K562 (cell line): ENCODE data around the gene UBE3D. TPM values are rescaled to one million over a fixed set of nuclear protein-coding genes. Genes with fewer than 3 reads are reported as not detected.

Experiments used
- ATAC-seq: fragments of 200-7000 bp; cut with Tn5 transposase; 3 replicates; pipeline ENCODE4 v1.9.1; 2020; ENCODE audit warnings: moderate library complexity
- BruUV-seq: library from RNA; stranded (reverse); fragments of 400-500 nt; replicated peaks from 2 replicates; lab custom pipeline; 2021; lab: Mats Ljungman, UMichigan
- CTCF ChIA-PET: fragments of 300-600 bp; formaldehyde crosslinking; extraction: SDS; loops from one replicate; lab custom pipeline; 2021; ENCODE audit warnings: low intra/inter-chr PET ratio; lab: Yijun Ruan, JAX
- POLR2A ChIA-PET: fragments of 300-600, 350-650 bp; sonication (Branson Sonifier 250); formaldehyde crosslinking; extraction: SDS; loops from one replicate; lab custom pipeline; 2021; ENCODE audit warnings: antibody characterized with exemption, inconsistent platforms; lab: Yijun Ruan, JAX
- DNase-seq, 4 experiments: peaks; one replicate each; pipeline versions ENCODE4 v3.0.0 to v3.0.0-alpha.2; 2011 to 2018; ENCODE audit warnings: low spot score in 3 of 4, mixed read lengths in 3 of 4; ENCODE audit errors: extremely low read depth in 1 of 4
- FAIRE-seq: peaks from 2 replicates; lab custom pipeline; 2011; peaks lifted over from hg19 to GRCh38; lab: Jason Lieb, UNC
- H2AFZ ChIP-seq: 2 replicates; pipeline ENCODE4 v1.6.0; 2011; ENCODE audit warnings: low read depth, low read length, control low read depth, inconsistent platforms
- H3K27ac ChIP-seq: fragments of 200-600 bp; 3 replicates; pipeline ENCODE4 v1.8.0; 2011; ENCODE audit warnings: low read depth, mild to moderate bottlenecking, control low read depth, inconsistent platforms, low read length, moderate library complexity, mixed read lengths; ENCODE audit errors: extremely low read depth
- H3K27me3 ChIP-seq, 2 experiments: fragments of 300-600 bp in 1 of 2; 2 replicates in 1 of 2; 3 replicates in 1 of 2; pipeline versions ENCODE4 v1.6.0 to v1.8.0; 2011; ENCODE audit warnings: inconsistent platforms in 2 of 2, low read length in 2 of 2, mild to moderate bottlenecking in 1 of 2, mixed read lengths in 1 of 2, moderate library complexity in 1 of 2; ENCODE audit not compliant: control insufficient read depth in 2 of 2, insufficient read depth in 2 of 2
- H3K36me3 ChIP-seq: fragments of 300-600 bp; 3 replicates; pipeline ENCODE4 v1.8.0; 2011; ENCODE audit warnings: mild to moderate bottlenecking, low read length, inconsistent platforms; ENCODE audit not compliant: control insufficient read depth, insufficient read depth
- H3K4me1 ChIP-seq, 2 experiments: fragments of 200-600 bp in 1 of 2; replicated peaks in 1 of 2; 2 replicates in 1 of 2; 3 replicates in 1 of 2; pipeline versions ENCODE4 v1.5.1 to v1.8.0; 2011; ENCODE audit warnings: inconsistent platforms in 2 of 2, low read length in 2 of 2, mild to moderate bottlenecking in 1 of 2, mixed read lengths in 1 of 2, moderate library complexity in 1 of 2; ENCODE audit not compliant: control insufficient read depth in 2 of 2, insufficient read depth in 2 of 2
- H3K4me2 ChIP-seq: 2 replicates; pipeline ENCODE4 v1.6.1; 2011; ENCODE audit warnings: low read length, control low read depth, inconsistent platforms, mixed read lengths; ENCODE audit not compliant: insufficient read depth
- H3K4me3 ChIP-seq: fragments of 200-600 bp; sonication (generic), shearing (Covaris generic); 2 replicates; pipeline ENCODE4 v1.5.1; 2016; ENCODE audit warnings: control low read depth, inconsistent platforms
- H3K79me2 ChIP-seq: fragments of 200-600 bp; 3 replicates; pipeline ENCODE4 v1.8.0; 2011; ENCODE audit warnings: low read length, inconsistent platforms; ENCODE audit not compliant: control insufficient read depth, insufficient read depth
- H3K9ac ChIP-seq, 2 experiments: 2 replicates each; pipeline versions ENCODE4 v1.6.0 to v1.6.1; 2011; ENCODE audit warnings: low read depth in 2 of 2, low read length in 2 of 2, control low read depth in 1 of 2, inconsistent platforms in 1 of 2, mild to moderate bottlenecking in 1 of 2, mixed read lengths in 1 of 2; ENCODE audit not compliant: insufficient read depth in 1 of 2
- H3K9me1 ChIP-seq: one replicate; pipeline ENCODE4 v1.6.0; 2011; ENCODE audit warnings: inconsistent platforms, mild to moderate bottlenecking, low read length, moderate library complexity; ENCODE audit not compliant: control insufficient read depth, insufficient read depth
- H3K9me3 ChIP-seq: replicated peaks from 2 replicates; pipeline ENCODE4 v1.5.1; 2011; ENCODE audit warnings: low read depth, low read length, inconsistent platforms; ENCODE audit not compliant: control insufficient read depth, insufficient read depth
- H4K20me1 ChIP-seq: replicated peaks from 2 replicates; pipeline ENCODE4 v1.6.1; 2011; ENCODE audit warnings: low read length, inconsistent platforms, mixed read lengths; ENCODE audit not compliant: control insufficient read depth, insufficient read depth
- ARID1B ChIP-seq: fragments of 450-650 bp; IDR thresholded peaks from 2 replicates; pipeline ENCODE4 v1.6.1; 2016; ENCODE audit warnings: antibody characterized with exemption, mild to moderate bottlenecking, inconsistent platforms
- CREM ChIP-seq: IDR thresholded peaks from 2 replicates; pipeline ENCODE4 v1.6.1; 2014; ENCODE audit warnings: antibody characterized with exemption, low read depth
- HNRNPH1 ChIP-seq: fragments of 200-400 bp; formaldehyde crosslinking; optimal IDR thresholded peaks from 2 replicates; pipeline ENCODE3; 2017; ENCODE audit warnings: low read depth, mild to moderate bottlenecking, low read length, moderate library complexity
- NCOA2 ChIP-seq, 2 experiments: fragments of 450-650 bp; IDR thresholded peaks; 2 replicates each; pipeline ENCODE4 v1.6.1; 2018; ENCODE audit warnings: mild to moderate bottlenecking in 2 of 2, moderate library complexity in 1 of 2; ENCODE audit not compliant: partially characterized antibody in 2 of 2
- NFXL1 ChIP-seq: fragments of 450-650 bp; formaldehyde crosslinking; IDR thresholded peaks from 2 replicates; pipeline ENCODE4 v1.4.0; 2021; ENCODE audit warnings: mild to moderate bottlenecking
- PBX2 ChIP-seq, 2 experiments: IDR thresholded peaks in 1 of 2; conservative IDR thresholded peaks in 1 of 2; 2 replicates each; pipeline ENCODE4 v1.6.1; 2016; ENCODE audit warnings: low read depth in 2 of 2, mild to moderate bottlenecking in 1 of 2, missing compliant biosample characterization in 1 of 2, missing genetic modification characterization in 1 of 2, moderate library complexity in 1 of 2
- SMAD1 ChIP-seq: fragments of 150-350 bp; IDR thresholded peaks from 2 replicates; pipeline ENCODE4 v1.6.1; 2014; ENCODE audit warnings: low read length, low read depth; ENCODE audit not compliant: partially characterized antibody
- STAT5A ChIP-seq: IDR thresholded peaks from 2 replicates; pipeline ENCODE4 v1.6.1; 2012; ENCODE audit warnings: low read length, inconsistent platforms, borderline replicate concordance
- ZBTB1 ChIP-seq: sonication (generic); formaldehyde crosslinking; IDR thresholded peaks from 2 replicates; pipeline ENCODE4 v1.8.1; 2023; ENCODE audit warnings: missing genetic modification reagents, low read depth, mild to moderate bottlenecking, borderline replicate concordance
- ZBTB49 ChIP-seq: sonication (generic); formaldehyde crosslinking; IDR thresholded peaks from 2 replicates; pipeline ENCODE4 v1.8.0; 2022; ENCODE audit warnings: missing genetic modification reagents, mild to moderate bottlenecking, borderline replicate concordance
- ZNF589 ChIP-seq: fragments of 200-800 bp; sonication (Bioruptor generic); IDR thresholded peaks from 2 replicates; pipeline ENCODE4 v1.6.1; 2016; ENCODE audit warnings: low read depth, missing genetic modification characterization, missing compliant biosample characterization
- ZNF695 ChIP-seq: fragments of 450-650 bp; formaldehyde crosslinking; IDR thresholded peaks from 2 replicates; pipeline ENCODE4 v1.4.0; 2020; ENCODE audit warnings: mild to moderate bottlenecking, moderate library complexity
- WGBS: fragments of 100-300 bp; shearing (Covaris generic); methylation state at CpG from one replicate; pipeline ENCODE4 v1.1.6; 2016; ENCODE audit warnings: low coverage, mixed read lengths; ENCODE audit not compliant: insufficient coverage; ENCODE audit errors: missing lambda C conversion rate; 5-methylcytosine and 5-hydroxymethylcytosine counted together
- in situ Hi-C: fragments of 300-500 bp; cut with MboI; formaldehyde crosslinking; loops from 4 replicates; pipeline ENCODE4 v1.15.0; 2018; ENCODE audit warnings: inconsistent platforms, mixed read lengths
- intact Hi-C: fragments of 100-400 bp; cut with micrococcal nuclease; formaldehyde crosslinking; loops from 2 replicates; pipeline ENCODE4 v1.14.2; 2022
- polyA plus RNA-seq, 8 experiments: library from polyadenylated mRNA; depleted of rRNA in 4 of 8; stranded (reverse) in 5 of 8; unstranded in 3 of 8; fragments of >200 nt; fragmentation: Nextera tagmentation in 2 of 8; fragmentation: Illumina TruSeq in 1 of 8; extraction: Ambion mirVana in 2 of 8; extraction: Trizol in 1 of 8; gene quantifications; 2 replicates each; pipeline versions ENCODE4 v1.2.1 to v1.2.3, GENCODE V29; 2011 to 2014; ENCODE audit warnings: inconsistent platforms in 1 of 8, missing spikeins in 1 of 8
- total RNA-seq, 7 experiments: library from RNA; depleted of rRNA in 6 of 7; stranded (reverse); fragments of >200 nt in 6 of 7; fragmentation: Illumina TruSeq in 2 of 7; extraction: Trizol in 2 of 7; gene quantifications; 2 replicates each; pipeline versions ENCODE4 v1.2.1 to v1.2.3, GENCODE V29; 2011 to 2021; ENCODE audit warnings: low replicate concordance in 1 of 7
- TF ChIP-seq, protein P1 (sequence below): fragments of 450-650 bp; formaldehyde crosslinking; IDR thresholded peaks from 2 replicates; pipeline ENCODE4 v1.4.0; 2020; ENCODE audit warnings: mild to moderate bottlenecking, moderate library complexity

UBE3D gene
- total and polyA plus RNA-seq, 9 of the 15 experiments (the other 6 are each of a cell fraction or from before 2014, with no cell fraction given): 9.4 to 17.6 (median 11.9) TPM

GRCh38 chr6:82958551-82958950 lies 107.1 kb downstream of the UBE3D start:
- POLR2A ChIA-PET: no interaction called here
- intact Hi-C loops: no loop called here
- H3K4me2 ChIP-seq: no peak overlapping the region
- no peaks in the 10 kb centered on the region for H3K27me3 ChIP-seq
- no peak for FAIRE-seq
- ATAC-seq: no peak
- TF ChIP-seq ZBTB1 (CRISPR knock-in tag) (no peak), HNRNPH1 (no peak), ZNF589 (no peak), SMAD1 (no peak), PBX2 (CRISPR knock-in tag; IDR thresholded peaks at IDR 0.05; ENCODE audit: low read depth) (no peak), PBX2 (tag; conservative IDR thresholded peaks at IDR 0.05; ENCODE audit: low read depth) (no peak), NFXL1 (no peak), NCOA2 (IDR thresholded peaks at IDR 0.05; ENCODE audit: partially characterized antibody in 2 of 2) (no peak), STAT5A (no peak), ZNF695 (CRISPR knock-in tag) (no peak), ARID1B (no peak), CREM (no peak), ZBTB49 (no peak)
- TF ChIP-seq, protein P1, sequence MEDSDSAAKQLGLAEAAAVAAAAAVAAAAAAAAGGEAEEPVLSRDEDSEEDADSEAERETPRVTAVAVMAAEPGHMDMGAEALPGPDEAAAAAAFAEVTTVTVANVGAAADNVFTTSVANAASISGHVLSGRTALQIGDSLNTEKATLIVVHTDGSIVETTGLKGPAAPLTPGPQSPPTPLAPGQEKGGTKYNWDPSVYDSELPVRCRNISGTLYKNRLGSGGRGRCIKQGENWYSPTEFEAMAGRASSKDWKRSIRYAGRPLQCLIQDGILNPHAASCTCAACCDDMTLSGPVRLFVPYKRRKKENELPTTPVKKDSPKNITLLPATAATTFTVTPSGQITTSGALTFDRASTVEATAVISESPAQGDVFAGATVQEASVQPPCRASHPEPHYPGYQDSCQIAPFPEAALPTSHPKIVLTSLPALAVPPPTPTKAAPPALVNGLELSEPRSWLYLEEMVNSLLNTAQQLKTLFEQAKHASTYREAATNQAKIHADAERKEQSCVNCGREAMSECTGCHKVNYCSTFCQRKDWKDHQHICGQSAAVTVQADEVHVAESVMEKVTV: no peak
- peaks cover 0 to 5% of the 10 kb centered on the region in 2 experiments; a peak in 2 of 5 replicates for H3K4me1 ChIP-seq
- no peak for DNase-seq
- BruUV-seq: no TSS peak
- no peaks in the 10 kb centered on the region for H3K9me3 ChIP-seq
- H2AFZ ChIP-seq: no peak overlapping the region
- H3K79me2 ChIP-seq: no peaks in the 10 kb centered on the region
- 58% methylated on average over 1 of the region's 1 CpG for WGBS
- no peaks in the 10 kb centered on the region for H4K20me1 ChIP-seq
- no peak overlapping the region for H3K9ac ChIP-seq
- no peak overlapping the region for H3K27ac ChIP-seq
- no peaks in the 10 kb centered on the region for H3K9me1 ChIP-seq
- CTCF ChIA-PET: no interaction called here
- H3K36me3 ChIP-seq: peaks cover 7% of the 10 kb centered on the region; the same call in 1 of the 3 replicates
- no peak overlapping the region for H3K4me3 ChIP-seq
- in situ Hi-C loops: no loop called here
